Activated B cell treated with CpG ODN at 0.5 μM for 24 hours (primary cell): ENCODE measurements around the gene ADRB1. TPM values are rescaled to one million over a fixed set of nuclear protein-coding genes. Genes with fewer than 3 reads are reported as not detected.

Experiments
- ATAC-seq: fragments of 200-7000 bp; cut with Tn5 transposase; one replicate; pipeline ENCODE4 v1.10.0; 2021; ENCODE audit warnings: low read depth, mild to moderate bottlenecking, moderate library complexity
- CTCF ChIA-PET: fragments of 350-600 bp; sonication (Branson Sonifier 250); formaldehyde crosslinking; loops from one replicate; lab custom pipeline; 2021; ENCODE audit warnings: antibody characterized with exemption; lab: Charles Lee
- POLR2A ChIA-PET: fragments of 350-600 bp; sonication (Branson Sonifier 250); formaldehyde crosslinking; loops from one replicate; lab custom pipeline; 2021; ENCODE audit warnings: antibody characterized with exemption; lab: Charles Lee
- DNase-seq: peaks from one replicate; pipeline ENCODE4 v3.0.0; 2022
- H3K27ac Mint-ChIP-seq: one replicate; pipeline ENCODE4 v1.8.0; 2020; ENCODE audit warnings: mixed read lengths
- H3K27me3 Mint-ChIP-seq: one replicate; pipeline ENCODE4 v1.8.0; 2021; ENCODE audit warnings: mixed read lengths
- H3K36me3 Mint-ChIP-seq: one replicate; pipeline ENCODE4 v1.8.0; 2021; ENCODE audit warnings: low read depth, mixed read lengths
- H3K4me1 Mint-ChIP-seq: one replicate; pipeline ENCODE4 v1.8.0; 2021; ENCODE audit warnings: mixed read lengths
- H3K4me3 Mint-ChIP-seq: one replicate; pipeline ENCODE4 v1.8.0; 2020; ENCODE audit warnings: mild to moderate bottlenecking, mixed read lengths
- H3K9me3 Mint-ChIP-seq: one replicate; pipeline ENCODE4 v1.8.0; 2020; ENCODE audit warnings: mixed read lengths
- intact Hi-C: fragments of 100-400 bp; cut with micrococcal nuclease; formaldehyde crosslinking; loops from one replicate; pipeline ENCODE4 v1.15.1; 2024
- total RNA-seq: library from RNA; stranded (reverse); gene quantifications from 2 replicates; pipeline ENCODE4 v1.2.3, GENCODE V29; 2022
- TF ChIP-seq, protein P1 (sequence below): fragments of 200-600 bp; IDR thresholded peaks from one replicate; pipeline ENCODE4 v1.8.0; 2022; ENCODE audit warnings: antibody characterized with exemption, mild to moderate bottlenecking

ADRB1 gene
- total RNA-seq, 1 donor from 2014 or later: not detected

DNA sequence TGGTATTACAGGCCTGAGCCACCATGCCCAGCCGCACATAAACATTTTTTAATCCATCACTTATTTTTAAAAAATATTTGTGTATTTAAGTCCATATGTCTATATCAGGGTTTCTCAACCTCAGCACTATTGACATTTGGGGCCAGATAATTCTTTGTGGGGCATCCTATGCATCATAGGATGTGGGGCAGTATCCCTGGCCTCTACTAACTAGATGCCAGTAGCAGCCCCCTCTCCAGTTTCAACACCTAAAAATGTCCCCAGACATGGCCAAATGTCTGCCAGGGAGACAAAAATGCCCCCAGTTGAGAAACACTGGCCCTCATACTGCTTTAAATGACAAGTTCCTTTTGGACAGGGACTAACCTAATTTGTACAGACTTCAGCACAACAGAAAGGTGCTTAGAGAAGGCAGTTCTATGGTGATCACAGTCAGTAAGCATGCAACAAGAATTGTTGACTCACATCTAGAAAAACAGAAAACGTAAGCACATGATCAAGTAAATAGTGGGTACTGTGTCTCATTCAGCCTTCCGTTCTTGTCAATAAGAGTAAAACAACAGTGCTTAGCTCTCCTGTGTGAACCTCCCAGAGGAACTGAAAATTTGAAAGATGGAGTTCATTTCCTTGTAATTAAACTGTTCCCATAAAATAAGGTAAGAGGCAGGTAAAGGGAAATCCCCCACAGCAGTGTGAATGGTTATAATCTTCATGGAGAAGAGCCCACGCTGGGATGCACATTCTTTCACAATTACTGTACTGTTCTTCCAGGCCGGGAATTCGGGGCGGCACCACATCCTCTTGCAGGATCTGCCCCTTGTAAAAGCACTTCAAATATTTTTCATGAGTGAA is 17.3 kb upstream of the ADRB1 start:
- TF ChIP-seq, protein P1, sequence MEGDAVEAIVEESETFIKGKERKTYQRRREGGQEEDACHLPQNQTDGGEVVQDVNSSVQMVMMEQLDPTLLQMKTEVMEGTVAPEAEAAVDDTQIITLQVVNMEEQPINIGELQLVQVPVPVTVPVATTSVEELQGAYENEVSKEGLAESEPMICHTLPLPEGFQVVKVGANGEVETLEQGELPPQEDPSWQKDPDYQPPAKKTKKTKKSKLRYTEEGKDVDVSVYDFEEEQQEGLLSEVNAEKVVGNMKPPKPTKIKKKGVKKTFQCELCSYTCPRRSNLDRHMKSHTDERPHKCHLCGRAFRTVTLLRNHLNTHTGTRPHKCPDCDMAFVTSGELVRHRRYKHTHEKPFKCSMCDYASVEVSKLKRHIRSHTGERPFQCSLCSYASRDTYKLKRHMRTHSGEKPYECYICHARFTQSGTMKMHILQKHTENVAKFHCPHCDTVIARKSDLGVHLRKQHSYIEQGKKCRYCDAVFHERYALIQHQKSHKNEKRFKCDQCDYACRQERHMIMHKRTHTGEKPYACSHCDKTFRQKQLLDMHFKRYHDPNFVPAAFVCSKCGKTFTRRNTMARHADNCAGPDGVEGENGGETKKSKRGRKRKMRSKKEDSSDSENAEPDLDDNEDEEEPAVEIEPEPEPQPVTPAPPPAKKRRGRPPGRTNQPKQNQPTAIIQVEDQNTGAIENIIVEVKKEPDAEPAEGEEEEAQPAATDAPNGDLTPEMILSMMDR: no peak
- H3K4me1 Mint-ChIP-seq: peaks cover 33% of the 10 kb centered on the region
- no peaks in the 10 kb centered on the region for H3K36me3 Mint-ChIP-seq
- intact Hi-C loops: loop anchor here (5.0 kb wide), 1 partner anchor 146 kb away; the partner anchor contains the start of gene CCDC186
- POLR2A ChIA-PET: interaction anchor here (0.6 kb wide), 1 partner anchor 72 kb away, joined by 6 read pairs; no protein-coding TSS in a partner anchor
- H3K4me3 Mint-ChIP-seq: no peak overlapping the region
- H3K27me3 Mint-ChIP-seq: peaks cover 7% of the 10 kb centered on the region
- no peak for ATAC-seq
- CTCF ChIA-PET: no interaction called here
- no peaks in the 10 kb centered on the region for H3K9me3 Mint-ChIP-seq
- no peak for DNase-seq
- H3K27ac Mint-ChIP-seq: peak overlapping the region; percentile 82

DNA sequence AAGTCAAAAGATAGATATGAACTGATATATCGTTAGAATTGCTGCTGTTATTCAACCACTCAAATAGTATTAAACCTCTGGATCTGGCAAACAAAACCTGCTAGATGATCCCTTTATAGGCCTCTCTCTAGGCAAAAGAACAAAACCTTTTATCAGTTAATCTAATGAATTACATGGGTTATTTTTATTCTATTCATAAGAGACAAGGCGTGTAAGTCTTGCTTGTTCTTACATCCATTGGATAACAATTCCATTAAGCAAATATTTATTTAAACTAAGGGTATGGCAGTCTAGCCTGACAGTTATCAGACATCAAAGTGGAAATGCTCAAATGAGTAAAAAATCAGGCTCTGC is 16.6 kb upstream of the ADRB1 start:
- DNase-seq (no peak), ATAC-seq (no peak)
- H3K27ac Mint-ChIP-seq: no peak overlapping the region
- H3K4me1 Mint-ChIP-seq: peaks cover 33% of the 10 kb centered on the region
- no peak overlapping the region for H3K4me3 Mint-ChIP-seq
- no peaks in the 10 kb centered on the region for H3K36me3 Mint-ChIP-seq
- TF ChIP-seq, protein P1: no peak
- peaks cover 4% of the 10 kb centered on the region for H3K27me3 Mint-ChIP-seq
- CTCF ChIA-PET: no interaction called here
- intact Hi-C loops: loop anchor here (5.0 kb wide), 1 partner anchor 145 kb away; the partner anchor contains the start of gene CCDC186
- POLR2A ChIA-PET: no interaction called here
- H3K9me3 Mint-ChIP-seq: no peaks in the 10 kb centered on the region

DNA sequence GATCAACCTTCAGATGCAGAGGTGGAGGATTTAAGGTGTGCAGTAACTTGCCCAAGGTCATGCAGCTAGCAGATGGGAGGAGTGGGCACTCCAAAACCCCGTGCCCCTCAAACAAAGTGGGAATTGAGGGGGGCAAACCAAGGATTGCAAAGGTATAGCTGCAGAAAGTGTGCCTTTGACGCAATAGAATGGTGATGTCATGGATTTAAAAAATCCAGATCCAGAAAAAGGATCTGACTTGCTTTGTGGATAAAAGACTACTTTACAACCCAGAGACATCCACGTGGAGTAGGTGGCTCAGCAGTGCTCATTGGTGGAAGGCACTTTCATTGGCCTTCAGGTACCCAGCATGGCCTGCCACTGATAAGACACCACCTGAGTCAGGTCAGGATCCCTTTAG is 15.7 kb upstream of the ADRB1 start:
- TF ChIP-seq, protein P1: no peak
- no peak overlapping the region for H3K27ac Mint-ChIP-seq
- ATAC-seq (no peak), DNase-seq (no peak)
- CTCF ChIA-PET: no interaction called here
- POLR2A ChIA-PET: no interaction called here
- H3K9me3 Mint-ChIP-seq: no peaks in the 10 kb centered on the region
- peaks cover 33% of the 10 kb centered on the region for H3K4me1 Mint-ChIP-seq
- no peaks in the 10 kb centered on the region for H3K36me3 Mint-ChIP-seq
- H3K4me3 Mint-ChIP-seq: no peak overlapping the region
- intact Hi-C loops: loop anchor here (5.0 kb wide), 1 partner anchor 144 kb away; the partner anchor contains the start of gene CCDC186
- peaks cover 2% of the 10 kb centered on the region for H3K27me3 Mint-ChIP-seq

DNA sequence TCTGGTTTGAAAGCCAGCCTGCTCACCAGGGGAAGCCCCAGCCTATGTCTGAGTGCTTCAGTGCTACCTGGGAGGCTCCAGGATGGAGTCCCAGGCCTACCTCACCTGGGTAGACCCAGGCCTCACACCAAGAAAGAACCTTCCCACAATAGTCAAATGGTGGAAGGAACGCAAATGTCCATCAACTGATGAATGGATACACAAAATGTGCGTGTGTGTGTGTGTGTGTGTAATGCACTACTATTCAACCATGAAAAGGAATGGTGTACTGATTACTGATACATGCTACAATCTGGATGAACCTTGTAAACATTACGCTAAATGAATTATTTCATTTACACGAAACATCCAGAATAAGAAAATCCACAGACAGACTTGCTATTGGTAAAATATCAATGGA is 15.2 kb upstream of the ADRB1 start:
- Mint-ChIP-seq H3K4me1 (peaks cover 33% of the 10 kb centered on the region), H3K27ac (no peak overlapping the region), H3K9me3 (no peaks in the 10 kb centered on the region), H3K36me3 (no peaks in the 10 kb centered on the region), H3K4me3 (no peak overlapping the region), H3K27me3 (peaks cover 2% of the 10 kb centered on the region)
- intact Hi-C loops: loop anchor here (5.0 kb wide), 1 partner anchor 144 kb away; the partner anchor contains the start of gene CCDC186
- ATAC-seq: no peak
- DNase-seq: no peak
- TF ChIP-seq, protein P1: no peak
- CTCF ChIA-PET: no interaction called here
- POLR2A ChIA-PET: no interaction called here

DNA sequence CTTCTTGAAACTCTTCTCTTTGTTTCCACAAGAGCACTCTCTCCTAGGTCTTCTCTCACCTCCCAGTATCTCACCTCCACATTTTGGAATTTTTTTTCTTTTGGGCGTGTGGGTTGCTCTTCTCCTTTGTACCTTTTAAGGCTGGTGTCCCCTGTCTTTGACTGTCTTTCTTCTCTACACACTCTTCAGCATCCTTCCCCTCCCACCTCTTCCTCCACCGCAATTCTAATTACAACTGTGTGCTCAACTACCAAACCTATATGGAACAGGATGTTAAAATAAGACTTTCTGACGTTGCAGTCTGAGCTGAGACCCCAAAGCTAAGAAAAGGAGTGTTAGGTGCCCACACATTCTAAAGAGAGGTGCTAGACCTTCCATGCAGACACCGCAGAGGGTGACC is 14.0 kb upstream of the ADRB1 start:
- H3K27me3 Mint-ChIP-seq: peaks cover 2% of the 10 kb centered on the region
- H3K27ac Mint-ChIP-seq: no peak overlapping the region
- DNase-seq (no peak), ATAC-seq (no peak)
- intact Hi-C loops: loop anchor here (5.0 kb wide), 1 partner anchor 143 kb away; the partner anchor contains the start of gene CCDC186
- H3K4me1 Mint-ChIP-seq: peaks cover 23% of the 10 kb centered on the region
- no peak overlapping the region for H3K4me3 Mint-ChIP-seq
- TF ChIP-seq, protein P1: no peak
- ChIA-PET CTCF (no interaction called here), POLR2A (no interaction called here)
- H3K36me3 Mint-ChIP-seq: no peaks in the 10 kb centered on the region
- no peaks in the 10 kb centered on the region for H3K9me3 Mint-ChIP-seq
